ENCODE results near the gene TMEM255B. TPM values are rescaled to one million over a fixed set of nuclear protein-coding genes. Genes with fewer than 3 reads are reported as not detected.

Gene TMEM255B
- total RNA-seq, 1 experiment from 2014 or later = 7.0 TPM

DNA sequence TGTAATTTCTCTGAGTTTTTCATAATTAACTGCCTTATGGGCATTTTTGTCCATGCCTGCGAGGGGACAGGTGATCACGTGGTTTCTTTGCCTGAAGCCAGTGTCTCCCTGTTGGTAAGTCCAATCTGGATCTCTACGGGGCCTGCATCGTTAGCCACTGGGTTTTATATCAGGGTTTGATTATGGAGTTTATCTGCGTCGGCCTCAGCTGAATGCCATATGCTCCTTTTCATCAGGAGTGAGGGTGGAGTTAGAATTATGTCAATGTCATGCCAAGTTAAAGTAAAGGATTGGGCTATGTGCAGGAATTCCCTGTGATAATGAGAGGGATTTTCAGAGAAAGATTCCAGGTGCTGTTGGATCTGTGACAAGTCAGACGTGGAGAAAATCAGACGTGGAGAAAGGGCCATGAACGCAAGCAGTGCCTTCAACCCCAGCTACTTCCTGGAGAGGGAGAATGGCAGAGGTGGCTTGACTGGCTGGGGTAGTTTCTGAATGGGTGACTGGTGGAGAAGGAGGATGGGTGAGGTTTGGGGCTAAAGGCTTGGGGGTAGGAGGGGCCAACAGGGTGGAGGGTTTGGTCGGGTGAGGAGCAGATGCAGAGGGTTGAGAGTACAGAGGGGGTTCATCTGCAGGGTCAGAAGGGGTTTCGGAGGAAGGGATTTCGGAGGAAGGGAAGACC, 24.3 kb downstream of the TMEM255B start:
- intact Hi-C loops (cut with micrococcal nuclease) = no loop called here
- CTCF ChIA-PET = interaction anchor here (0.7 kb wide), 2 partner anchors 10 to 30 kb away, joined by 4 read pairs; no protein-coding TSS in a partner anchor
- POLR2A ChIA-PET = interaction anchor here (0.6 kb wide), 2 partner anchors 60 to 152 kb away, joined by 3 read pairs; no protein-coding TSS in a partner anchor
- Mint-ChIP-seq H3K36me3 (ENCODE audit: insufficient read depth, unreplicated experiment) (no peaks in the 10 kb centered on the region), H3K4me1 (ENCODE audit: insufficient read depth, unreplicated experiment) (peaks cover 6% of the 10 kb centered on the region), H3K4me3 (ENCODE audit: unreplicated experiment) (no peak overlapping the region), H3K27ac (ENCODE audit: low read depth, unreplicated experiment) (peak overlapping the region; percentile 86), H3K9me3 (ENCODE audit: unreplicated experiment) (no peaks in the 10 kb centered on the region), H3K27me3 (ENCODE audit: insufficient read depth, unreplicated experiment) (no peaks in the 10 kb centered on the region)
- TF ChIP-seq, protein P1, sequence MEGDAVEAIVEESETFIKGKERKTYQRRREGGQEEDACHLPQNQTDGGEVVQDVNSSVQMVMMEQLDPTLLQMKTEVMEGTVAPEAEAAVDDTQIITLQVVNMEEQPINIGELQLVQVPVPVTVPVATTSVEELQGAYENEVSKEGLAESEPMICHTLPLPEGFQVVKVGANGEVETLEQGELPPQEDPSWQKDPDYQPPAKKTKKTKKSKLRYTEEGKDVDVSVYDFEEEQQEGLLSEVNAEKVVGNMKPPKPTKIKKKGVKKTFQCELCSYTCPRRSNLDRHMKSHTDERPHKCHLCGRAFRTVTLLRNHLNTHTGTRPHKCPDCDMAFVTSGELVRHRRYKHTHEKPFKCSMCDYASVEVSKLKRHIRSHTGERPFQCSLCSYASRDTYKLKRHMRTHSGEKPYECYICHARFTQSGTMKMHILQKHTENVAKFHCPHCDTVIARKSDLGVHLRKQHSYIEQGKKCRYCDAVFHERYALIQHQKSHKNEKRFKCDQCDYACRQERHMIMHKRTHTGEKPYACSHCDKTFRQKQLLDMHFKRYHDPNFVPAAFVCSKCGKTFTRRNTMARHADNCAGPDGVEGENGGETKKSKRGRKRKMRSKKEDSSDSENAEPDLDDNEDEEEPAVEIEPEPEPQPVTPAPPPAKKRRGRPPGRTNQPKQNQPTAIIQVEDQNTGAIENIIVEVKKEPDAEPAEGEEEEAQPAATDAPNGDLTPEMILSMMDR (IDR thresholded peaks at IDR 0.05; ENCODE audit: unreplicated experiment) = no peak
- BruUV-seq (replicated peaks) = no TSS peak
- no peak for DNase-seq (ENCODE audit: unreplicated experiment)

DNA sequence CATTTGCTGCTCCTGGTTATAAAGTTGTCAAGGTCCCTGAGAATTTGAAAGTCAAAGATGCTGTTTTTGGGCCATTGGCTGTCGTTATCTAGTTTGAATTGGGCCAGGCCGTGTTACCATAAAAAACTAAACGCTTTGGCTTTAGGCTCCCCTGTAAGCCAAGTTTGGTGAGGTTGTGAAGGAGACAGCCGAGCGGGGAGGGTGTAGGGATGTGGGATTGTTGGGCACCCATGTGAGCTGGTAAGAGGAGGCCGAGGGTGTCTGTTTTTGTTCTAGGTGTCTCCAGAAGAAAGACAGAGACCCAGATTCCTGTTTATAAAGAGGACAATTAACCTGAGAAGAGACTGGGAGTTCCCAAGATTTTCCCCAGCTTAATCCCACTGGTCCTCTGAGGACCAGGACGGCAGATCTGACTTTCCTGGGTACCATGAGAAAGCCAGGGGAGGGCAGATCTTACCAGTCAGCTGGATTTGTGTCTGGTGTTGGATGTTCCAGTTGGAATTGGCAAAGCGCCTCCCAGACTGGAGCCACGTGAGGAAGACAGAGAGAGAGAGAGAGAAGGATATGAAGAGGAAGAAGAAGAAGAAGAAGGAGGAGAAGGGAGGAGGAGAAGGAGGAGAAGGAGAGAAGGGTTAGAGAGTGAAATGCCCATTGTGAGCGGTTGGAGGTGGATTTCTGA, 25.1 kb downstream of the TMEM255B start:
- peak overlapping the region; percentile 6 for H3K4me3 Mint-ChIP-seq (ENCODE audit: unreplicated experiment)
- H3K27me3 Mint-ChIP-seq (ENCODE audit: insufficient read depth, unreplicated experiment) = no peaks in the 10 kb centered on the region
- DNase-seq (ENCODE audit: unreplicated experiment) = peak; percentile 30
- TF ChIP-seq, protein P1 (IDR thresholded peaks at IDR 0.05; ENCODE audit: unreplicated experiment) = no peak
- H3K4me1 Mint-ChIP-seq (ENCODE audit: insufficient read depth, unreplicated experiment) = peaks cover 6% of the 10 kb centered on the region
- H3K36me3 Mint-ChIP-seq (ENCODE audit: insufficient read depth, unreplicated experiment) = no peaks in the 10 kb centered on the region
- H3K9me3 Mint-ChIP-seq (ENCODE audit: unreplicated experiment) = no peaks in the 10 kb centered on the region
- intact Hi-C loops (cut with micrococcal nuclease) = no loop called here
- ChIA-PET CTCF (no interaction called here), POLR2A (interaction anchor here (0.7 kb wide), 1 partner anchor 157 kb away, joined by 4 read pairs; no protein-coding TSS in a partner anchor)
- no TSS peak for BruUV-seq (replicated peaks)
- peak overlapping the region; percentile 86 for H3K27ac Mint-ChIP-seq (ENCODE audit: low read depth, unreplicated experiment)

DNA sequence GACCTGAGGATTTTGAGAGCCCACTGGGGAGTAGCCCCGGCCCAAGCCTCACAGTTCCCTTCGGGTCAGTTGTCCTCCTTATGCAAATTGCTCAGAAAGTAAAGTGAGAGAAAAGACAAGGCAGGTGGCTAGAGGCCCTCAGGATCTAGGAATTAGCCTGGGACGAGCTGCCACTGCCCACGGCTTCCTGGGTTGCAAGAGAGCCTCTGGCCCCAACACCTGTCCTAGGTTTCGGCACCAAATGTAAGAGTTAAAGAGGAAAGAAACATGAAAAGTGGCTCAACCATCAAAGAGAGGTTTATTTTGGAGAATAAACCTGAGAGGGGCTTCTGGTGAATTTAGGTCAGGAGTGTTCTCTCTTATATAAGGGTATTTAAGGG, 25.6 kb downstream of the TMEM255B start:
- Mint-ChIP-seq H3K27me3 (ENCODE audit: insufficient read depth, unreplicated experiment) (no peaks in the 10 kb centered on the region), H3K9me3 (ENCODE audit: unreplicated experiment) (no peaks in the 10 kb centered on the region), H3K4me1 (ENCODE audit: insufficient read depth, unreplicated experiment) (peaks cover 6% of the 10 kb centered on the region), H3K36me3 (ENCODE audit: insufficient read depth, unreplicated experiment) (no peaks in the 10 kb centered on the region), H3K27ac (ENCODE audit: low read depth, unreplicated experiment) (peak overlapping the region; percentile 86), H3K4me3 (ENCODE audit: unreplicated experiment) (peak overlapping the region; percentile 6)
- TF ChIP-seq, protein P1 (IDR thresholded peaks at IDR 0.05; ENCODE audit: unreplicated experiment) = no peak
- POLR2A ChIA-PET = interaction anchor here (0.6 kb wide), 1 partner anchor 13 kb away, joined by 3 read pairs; no protein-coding TSS in a partner anchor
- no TSS peak for BruUV-seq (replicated peaks)
- no peak for DNase-seq (ENCODE audit: unreplicated experiment)
- CTCF ChIA-PET = no interaction called here
- intact Hi-C loops (cut with micrococcal nuclease) = no loop called here

Data from MCF 10A (cell line).